Panc1 (cell line): ENCODE data around the gene ELFN2. TPM values are rescaled to one million over a fixed set of nuclear protein-coding genes. Genes with fewer than 3 reads are reported as not detected.

Experiments used
- ATAC-seq: fragments of 200-7000 bp; cut with Tn5 transposase; 2 replicates; pipeline ENCODE4 v1.9.1; 2020; ENCODE audit warnings: mild to moderate bottlenecking, moderate library complexity
- BruUV-seq: library from RNA; stranded (reverse); fragments of 400-500 nt; replicated peaks from 2 replicates; lab custom pipeline; 2021; lab: Mats Ljungman, UMichigan
- CTCF ChIA-PET: fragments of 300-600 bp; sonication (Branson Sonifier 250); formaldehyde crosslinking; loops from one replicate; lab custom pipeline; 2022; ENCODE audit warnings: antibody characterized with exemption; lab: Charles Lee
- POLR2A ChIA-PET: fragments of 300-600 bp; sonication (Branson Sonifier 250); formaldehyde crosslinking; loops from one replicate; lab custom pipeline; 2022; ENCODE audit warnings: antibody characterized with exemption; lab: Charles Lee
- DNase-seq: peaks from one replicate; pipeline ENCODE4 v3.0.0-alpha.2; 2010; ENCODE audit warnings: low read depth, low spot score
- H3K27ac ChIP-seq: 2 replicates; pipeline ENCODE4 v1.5.1; 2011; ENCODE audit warnings: mild to moderate bottlenecking, low read length, inconsistent platforms
- H3K27me3 ChIP-seq: fragments of 200-500 bp; sonication (Bioruptor generic); 2 replicates; pipeline ENCODE4 v1.6.0; 2014; ENCODE audit warnings: low read length, inconsistent platforms; ENCODE audit not compliant: control insufficient read depth, insufficient read depth
- H3K36me3 ChIP-seq: fragments of 200-500 bp; sonication (Bioruptor generic); 2 replicates; pipeline ENCODE4 v1.5.1; 2014; ENCODE audit warnings: inconsistent platforms, mild to moderate bottlenecking, low read length, moderate library complexity; ENCODE audit not compliant: control insufficient read depth, insufficient read depth
- H3K4me1 ChIP-seq: 2 replicates; pipeline ENCODE4 v1.5.1; 2011; ENCODE audit warnings: inconsistent platforms, mild to moderate bottlenecking, low read length, moderate library complexity; ENCODE audit not compliant: control insufficient read depth, insufficient read depth
- H3K4me3 ChIP-seq, 2 experiments: 2 replicates each; pipeline ENCODE4 v1.5.1; 2011 to 2012; ENCODE audit warnings: low read depth in 2 of 2, low read length in 2 of 2, mild to moderate bottlenecking in 2 of 2, inconsistent platforms in 1 of 2, moderate library complexity in 1 of 2
- H3K9me3 ChIP-seq: fragments of 200-500 bp; sonication (Bioruptor generic); 2 replicates; pipeline ENCODE4 v1.5.1; 2014; ENCODE audit warnings: low read depth, mild to moderate bottlenecking, inconsistent platforms, low read length, moderate library complexity; ENCODE audit not compliant: control insufficient read depth, insufficient read depth
- CTCF ChIP-seq: fragments of 450-650 bp; IDR thresholded peaks from 2 replicates; pipeline ENCODE4 v1.5.1; 2017; ENCODE audit warnings: mild to moderate bottlenecking
- POLR2AphosphoS5 ChIP-seq: IDR thresholded peaks from 2 replicates; pipeline ENCODE4 v1.6.1; 2012; ENCODE audit warnings: mild to moderate bottlenecking, low read depth, low read length, moderate library complexity
- SIN3A ChIP-seq: IDR thresholded peaks from 2 replicates; pipeline ENCODE4 v1.6.1; 2012; ENCODE audit warnings: low read depth, mild to moderate bottlenecking, low read length, moderate library complexity, borderline replicate concordance; ENCODE audit not compliant: insufficient read depth
- TCF7L2 ChIP-seq: IDR thresholded peaks from 2 replicates; pipeline ENCODE4 v1.6.1; 2011; ENCODE audit warnings: mild to moderate bottlenecking, low read depth, low read length, inconsistent platforms
- in situ Hi-C: cut with HindIII; loops from 2 replicates; pipeline ENCODE4 v1.10.0; 2016; ENCODE audit warnings: low sequenced_read_pairs, low pct_unique_long_range_greater_than_20kb
- intact Hi-C: fragments of 100-400 bp; cut with micrococcal nuclease; formaldehyde crosslinking; loops from one replicate; pipeline ENCODE4 v1.10.0; 2022; ENCODE audit not compliant: unreplicated experiment
- total RNA-seq: library from RNA; stranded (reverse); gene quantifications from one replicate; pipeline ENCODE4 v1.2.1, GENCODE V29; 2021; ENCODE audit not compliant: unreplicated experiment
- TF ChIP-seq, protein P1 (sequence below), 2 experiments: IDR thresholded peaks; 2 replicates each; pipeline ENCODE4 v1.6.1; 2011 to 2012; ENCODE audit warnings: low read depth in 2 of 2, control low read depth in 1 of 2, low read length in 1 of 2, mild to moderate bottlenecking in 1 of 2, moderate library complexity in 1 of 2; ENCODE audit not compliant: insufficient read depth in 1 of 2

ELFN2 gene
- total RNA-seq, 1 experiment from 2014 or later, result 2.9 TPM

DNA sequence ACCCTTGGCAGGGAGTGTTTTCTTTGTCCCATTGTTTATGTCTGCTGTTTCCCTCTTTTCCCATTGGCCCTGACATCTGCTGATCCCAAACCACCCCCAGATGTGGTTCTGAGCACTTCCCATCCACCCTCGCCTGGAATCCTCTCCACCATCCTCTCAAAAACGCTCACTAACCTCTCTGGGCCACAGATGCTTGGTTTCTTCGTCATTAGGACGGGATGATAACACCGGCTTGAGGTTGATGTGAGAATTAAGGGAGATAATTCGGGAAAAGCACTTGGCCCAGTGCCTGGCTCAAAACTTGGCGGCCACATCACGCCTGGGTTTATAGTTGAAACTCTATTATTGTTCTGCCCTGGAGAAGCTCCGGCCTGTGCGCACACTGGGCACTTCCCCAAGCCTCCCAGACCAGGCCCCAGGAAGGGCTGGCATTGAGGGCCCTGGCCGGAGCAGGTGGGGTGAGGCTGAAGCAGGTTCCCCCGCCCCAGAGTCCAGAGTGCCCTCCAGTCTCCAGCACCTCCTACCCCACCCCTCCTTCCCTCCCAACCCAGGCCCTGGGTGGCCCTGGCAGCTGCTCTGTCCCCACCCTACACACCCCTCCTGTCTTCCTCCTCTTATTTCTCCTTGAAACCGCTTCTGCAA, 81.3 kb downstream of the ELFN2 start:
- CTCF ChIA-PET, result no interaction called here
- H3K4me3 ChIP-seq, result no peak overlapping the region
- intact Hi-C loops (no loop called here), in situ Hi-C loops (no loop called here)
- TF ChIP-seq, protein P1, sequence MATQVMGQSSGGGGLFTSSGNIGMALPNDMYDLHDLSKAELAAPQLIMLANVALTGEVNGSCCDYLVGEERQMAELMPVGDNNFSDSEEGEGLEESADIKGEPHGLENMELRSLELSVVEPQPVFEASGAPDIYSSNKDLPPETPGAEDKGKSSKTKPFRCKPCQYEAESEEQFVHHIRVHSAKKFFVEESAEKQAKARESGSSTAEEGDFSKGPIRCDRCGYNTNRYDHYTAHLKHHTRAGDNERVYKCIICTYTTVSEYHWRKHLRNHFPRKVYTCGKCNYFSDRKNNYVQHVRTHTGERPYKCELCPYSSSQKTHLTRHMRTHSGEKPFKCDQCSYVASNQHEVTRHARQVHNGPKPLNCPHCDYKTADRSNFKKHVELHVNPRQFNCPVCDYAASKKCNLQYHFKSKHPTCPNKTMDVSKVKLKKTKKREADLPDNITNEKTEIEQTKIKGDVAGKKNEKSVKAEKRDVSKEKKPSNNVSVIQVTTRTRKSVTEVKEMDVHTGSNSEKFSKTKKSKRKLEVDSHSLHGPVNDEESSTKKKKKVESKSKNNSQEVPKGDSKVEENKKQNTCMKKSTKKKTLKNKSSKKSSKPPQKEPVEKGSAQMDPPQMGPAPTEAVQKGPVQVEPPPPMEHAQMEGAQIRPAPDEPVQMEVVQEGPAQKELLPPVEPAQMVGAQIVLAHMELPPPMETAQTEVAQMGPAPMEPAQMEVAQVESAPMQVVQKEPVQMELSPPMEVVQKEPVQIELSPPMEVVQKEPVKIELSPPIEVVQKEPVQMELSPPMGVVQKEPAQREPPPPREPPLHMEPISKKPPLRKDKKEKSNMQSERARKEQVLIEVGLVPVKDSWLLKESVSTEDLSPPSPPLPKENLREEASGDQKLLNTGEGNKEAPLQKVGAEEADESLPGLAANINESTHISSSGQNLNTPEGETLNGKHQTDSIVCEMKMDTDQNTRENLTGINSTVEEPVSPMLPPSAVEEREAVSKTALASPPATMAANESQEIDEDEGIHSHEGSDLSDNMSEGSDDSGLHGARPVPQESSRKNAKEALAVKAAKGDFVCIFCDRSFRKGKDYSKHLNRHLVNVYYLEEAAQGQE (IDR thresholded peaks at IDR 0.05; ENCODE audit: insufficient read depth in 1 of 2, low read depth in 2 of 2, low read length in 1 of 2), result no peak
- no peak for TF ChIP-seq CTCF
- peaks cover 6% of the 10 kb centered on the region; the same call in 1 of the 2 replicates for H3K4me1 ChIP-seq
- H3K27ac ChIP-seq, result no peak overlapping the region
- no TSS peak for BruUV-seq
- ATAC-seq (no peak), DNase-seq (no peak)
- POLR2A ChIA-PET, result no interaction called here
- H3K27me3 ChIP-seq, result no peaks in the 10 kb centered on the region
- no peaks in the 10 kb centered on the region for H3K36me3 ChIP-seq
- H3K9me3 ChIP-seq, result no peaks in the 10 kb centered on the region

DNA sequence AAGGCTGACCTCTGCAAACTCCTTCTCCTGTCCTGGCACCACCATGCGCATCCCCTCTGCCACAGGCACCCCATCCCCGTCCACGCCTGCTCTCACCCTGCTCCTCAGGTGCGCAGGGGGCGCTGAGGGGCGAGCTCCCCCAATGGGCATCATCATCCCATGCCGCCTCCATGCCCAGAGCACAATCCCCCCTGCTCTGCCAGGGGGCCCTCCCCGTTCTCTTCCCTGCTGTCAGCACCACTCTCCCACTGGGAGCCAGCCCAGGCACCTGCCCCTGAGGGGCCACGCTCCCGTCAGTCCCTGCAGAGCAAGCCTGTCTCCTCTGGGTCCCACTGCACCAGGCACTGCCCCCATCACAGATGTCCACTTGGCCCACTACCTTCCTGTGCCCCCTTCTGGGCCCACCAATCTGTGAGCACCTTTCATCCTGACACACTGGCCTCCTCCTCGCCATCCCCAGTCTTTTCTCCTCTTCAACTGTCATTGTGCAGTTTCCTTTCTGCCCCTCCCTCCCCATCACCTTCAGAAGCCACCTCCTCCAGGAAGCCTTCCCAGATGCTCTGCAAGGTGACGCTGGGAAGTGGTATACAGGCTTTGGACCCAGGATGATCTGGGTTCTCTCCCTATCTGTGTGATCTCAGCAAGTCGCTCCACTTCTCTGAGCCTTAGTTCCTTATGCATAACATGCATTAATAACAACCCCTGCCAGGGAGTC, 82.4 kb downstream of the ELFN2 start:
- no peak for DNase-seq

More for the DNA sequence above, 82.4 kb downstream of the ELFN2 start:
- CTCF ChIA-PET, result no interaction called here
- Histone ChIP-seq H3K27me3 (no peaks in the 10 kb centered on the region), H3K36me3 (no peaks in the 10 kb centered on the region), H3K9me3 (no peaks in the 10 kb centered on the region), H3K4me1 (peaks cover 6% of the 10 kb centered on the region; the same call in 1 of the 2 replicates), H3K27ac (no peak overlapping the region), H3K4me3 (no peak overlapping the region)
- in situ Hi-C loops (no loop called here), intact Hi-C loops (no loop called here)
- TF ChIP-seq, protein P1 (IDR thresholded peaks at IDR 0.05; ENCODE audit: insufficient read depth in 1 of 2, low read depth in 2 of 2, low read length in 1 of 2), result no peak
- no peak for TF ChIP-seq CTCF
- TF ChIP-seq POLR2AphosphoS5, result no peak
- no peak for TF ChIP-seq TCF7L2
- TF ChIP-seq SIN3A, result no peak
- no peak for ATAC-seq
- POLR2A ChIA-PET, result no interaction called here
- BruUV-seq, result no TSS peak
